NCI-H524 (cell line): ENCODE measurements around the gene LCN15.
"Not testable (repeated sequence)": the region's sequence is repeated elsewhere in the genome, so short reads cannot be mapped to it uniquely, and the experiment has no call there.

Experiments used
- DNase-seq, 2 experiments: peaks; one replicate each; lab custom pipeline; 2025; lab: John Stamatoyannopoulos, UW

Gene LCN15

DNA sequence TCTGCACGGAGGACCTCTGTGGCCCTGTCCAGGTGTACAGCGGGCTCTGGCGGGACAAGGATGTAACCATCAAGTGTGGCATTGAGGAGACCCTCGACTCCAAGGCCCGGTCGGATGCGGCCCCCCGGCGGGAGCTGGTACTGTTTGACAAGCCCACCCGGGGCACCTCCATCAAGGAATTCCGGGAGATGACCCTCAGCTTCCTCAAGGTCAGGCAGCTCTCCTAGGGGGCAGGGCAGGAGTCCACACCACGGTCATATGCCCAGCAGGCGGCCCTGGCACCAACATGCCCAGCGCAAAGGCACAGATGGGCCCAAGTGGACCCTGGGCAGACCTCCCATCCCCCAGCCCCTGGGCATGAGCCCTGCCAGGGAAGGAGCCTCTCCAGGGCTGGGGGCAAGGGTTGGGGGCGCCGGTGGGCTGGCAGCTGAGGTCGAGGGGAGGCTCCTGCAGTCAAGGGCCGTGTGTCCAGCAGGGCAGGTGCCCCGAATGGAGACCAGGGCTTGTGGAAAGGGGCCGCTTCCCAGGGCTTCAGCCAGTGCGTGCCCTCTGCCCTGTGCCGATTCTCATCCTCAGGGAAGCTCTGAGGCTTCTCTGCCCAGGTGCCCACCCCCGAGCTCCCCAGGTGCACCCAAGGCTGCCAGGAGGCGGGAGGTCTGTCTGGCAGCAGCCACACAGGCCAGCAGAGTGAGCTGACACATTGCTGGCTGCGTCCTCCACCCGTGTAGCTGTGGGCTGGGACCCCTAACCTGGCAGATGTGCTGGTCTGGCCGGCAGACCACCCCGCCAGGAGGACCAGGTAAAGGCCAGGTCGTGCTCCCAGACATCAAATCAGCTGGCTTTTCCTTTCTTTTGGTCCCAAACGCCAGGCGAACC, 42.0 kb downstream of the LCN15 start:
- DNase-seq, result peak in 1 of 2 experiments; percentile 52

DNA sequence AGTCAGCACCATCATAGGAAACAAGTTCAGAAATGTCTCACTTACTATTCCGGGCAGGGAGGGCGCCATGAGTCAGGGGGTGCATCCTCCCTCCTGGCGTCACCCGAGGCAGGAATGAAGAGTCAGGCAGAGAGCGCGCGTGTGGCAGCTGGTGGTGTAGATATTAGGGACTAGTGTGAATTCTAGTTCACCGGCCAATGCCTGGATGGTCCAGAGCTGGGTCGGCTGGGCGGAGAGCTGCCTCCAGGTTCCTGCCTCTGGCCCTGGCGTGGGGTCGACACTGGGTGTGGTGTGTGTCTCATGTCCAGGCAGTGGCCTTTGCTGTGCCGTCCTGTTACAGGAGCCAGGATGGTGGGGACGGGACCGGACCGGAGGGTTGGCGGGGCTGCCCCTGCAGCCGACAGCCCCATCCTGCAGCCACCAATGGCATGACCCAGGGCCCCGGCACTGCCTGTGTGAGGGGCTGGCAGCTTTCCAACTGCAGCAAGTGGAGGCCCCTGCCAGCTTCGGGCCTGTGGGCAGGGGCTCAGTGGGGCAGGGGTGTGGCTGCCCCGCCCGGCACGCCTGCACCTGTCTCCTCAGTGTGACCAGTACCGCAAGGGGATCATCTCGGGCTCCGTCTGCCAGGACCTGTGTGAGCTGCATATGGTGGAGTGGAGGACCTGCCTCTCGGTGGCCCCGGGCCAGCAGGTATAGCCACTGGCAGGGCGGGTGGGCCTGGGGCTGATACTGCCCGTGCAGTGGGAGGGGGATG, 42.8 kb downstream of the LCN15 start:
- DNase-seq, result peak in 1 of 2 experiments; percentile 61

DNA sequence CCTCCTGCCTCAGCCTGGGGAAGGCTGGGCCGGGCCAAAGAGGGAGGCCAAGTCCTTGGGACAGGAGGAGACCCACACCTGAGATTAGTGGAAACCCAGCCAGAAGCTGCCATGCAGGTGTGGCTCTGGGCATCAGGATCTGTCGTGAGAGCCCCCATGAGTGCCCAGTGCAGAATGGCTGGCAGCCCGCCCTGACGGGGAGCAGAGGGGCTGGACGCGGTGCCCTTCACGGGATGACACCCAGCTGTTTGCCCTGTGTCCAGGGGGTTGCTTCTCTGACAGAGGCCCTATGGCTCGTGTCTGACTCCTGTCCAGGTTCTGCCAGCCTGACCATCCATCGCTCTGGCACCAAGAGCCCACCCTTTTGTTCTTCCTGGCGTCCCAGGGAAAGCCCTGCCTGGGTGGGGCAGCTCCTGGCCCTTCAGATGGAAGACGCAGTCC, 43.4 kb downstream of the LCN15 start:
- no peak for DNase-seq

DNA sequence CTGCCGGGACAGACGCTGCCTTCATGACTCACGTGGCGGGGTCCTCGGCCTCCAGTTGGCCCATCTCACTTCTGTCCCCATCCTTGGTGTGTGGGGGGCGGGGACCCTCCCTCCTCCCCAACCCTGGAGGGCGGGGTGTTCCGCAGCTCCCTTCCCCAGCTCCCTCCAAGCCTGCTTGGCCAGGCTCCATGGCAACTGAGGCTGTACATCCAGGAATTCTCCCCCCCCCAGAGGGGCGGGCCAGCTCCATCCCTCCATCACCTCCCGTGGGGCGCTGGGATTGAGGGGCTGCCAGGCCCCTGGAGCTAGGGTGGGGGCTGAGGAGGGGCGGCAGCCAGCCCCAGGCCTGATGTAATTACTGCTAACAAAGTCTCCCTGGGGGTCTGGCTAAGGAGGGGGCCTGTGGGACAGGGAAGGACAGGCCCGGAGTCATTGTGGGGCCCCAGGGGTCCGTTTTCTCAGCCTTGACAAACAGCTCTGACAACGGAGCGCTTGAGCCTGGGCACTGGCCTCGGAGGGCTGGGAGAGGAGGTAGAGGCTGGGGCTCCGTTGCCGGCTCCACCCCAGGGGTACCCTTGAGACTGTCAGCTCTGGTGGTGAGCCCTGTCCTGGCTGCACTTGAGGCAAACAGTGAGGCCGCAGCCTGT, 43.9 kb downstream of the LCN15 start:
- no peak for DNase-seq

DNA sequence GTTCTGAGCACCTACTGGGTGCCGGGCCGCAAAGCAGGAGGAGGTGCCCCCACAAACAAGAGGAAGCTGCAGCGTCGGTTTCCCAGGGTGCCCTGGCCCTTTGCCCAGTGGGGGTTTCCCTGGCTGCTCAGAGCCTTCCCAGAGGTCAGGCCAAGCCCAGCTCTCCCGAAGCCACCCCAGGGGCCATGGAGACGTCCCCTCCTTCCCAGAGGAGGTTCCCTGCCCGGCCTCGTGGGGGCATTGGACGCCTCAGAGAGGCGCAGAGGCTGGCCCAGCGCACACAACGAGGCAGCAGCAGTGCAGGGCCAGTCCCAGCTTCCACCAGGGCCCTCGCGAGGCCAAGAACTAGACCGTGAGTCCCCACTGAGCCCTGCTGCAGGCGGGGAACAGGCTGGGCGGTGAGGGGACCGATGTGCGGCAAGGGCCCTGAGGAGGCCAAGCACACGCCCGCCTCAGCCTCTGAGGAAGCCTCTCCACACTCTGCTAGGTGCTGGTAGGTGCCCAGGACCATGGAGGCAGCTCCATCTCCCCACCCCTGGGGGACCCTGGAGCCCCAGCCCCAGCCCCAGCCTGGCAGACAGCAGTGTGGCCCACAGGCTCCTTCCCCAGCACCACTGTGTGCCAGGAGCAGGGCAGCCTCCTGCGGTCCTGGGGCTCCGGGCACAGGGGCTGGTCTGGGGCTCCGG, 45.0 kb downstream of the LCN15 start:
- DNase-seq, result no peak

DNA sequence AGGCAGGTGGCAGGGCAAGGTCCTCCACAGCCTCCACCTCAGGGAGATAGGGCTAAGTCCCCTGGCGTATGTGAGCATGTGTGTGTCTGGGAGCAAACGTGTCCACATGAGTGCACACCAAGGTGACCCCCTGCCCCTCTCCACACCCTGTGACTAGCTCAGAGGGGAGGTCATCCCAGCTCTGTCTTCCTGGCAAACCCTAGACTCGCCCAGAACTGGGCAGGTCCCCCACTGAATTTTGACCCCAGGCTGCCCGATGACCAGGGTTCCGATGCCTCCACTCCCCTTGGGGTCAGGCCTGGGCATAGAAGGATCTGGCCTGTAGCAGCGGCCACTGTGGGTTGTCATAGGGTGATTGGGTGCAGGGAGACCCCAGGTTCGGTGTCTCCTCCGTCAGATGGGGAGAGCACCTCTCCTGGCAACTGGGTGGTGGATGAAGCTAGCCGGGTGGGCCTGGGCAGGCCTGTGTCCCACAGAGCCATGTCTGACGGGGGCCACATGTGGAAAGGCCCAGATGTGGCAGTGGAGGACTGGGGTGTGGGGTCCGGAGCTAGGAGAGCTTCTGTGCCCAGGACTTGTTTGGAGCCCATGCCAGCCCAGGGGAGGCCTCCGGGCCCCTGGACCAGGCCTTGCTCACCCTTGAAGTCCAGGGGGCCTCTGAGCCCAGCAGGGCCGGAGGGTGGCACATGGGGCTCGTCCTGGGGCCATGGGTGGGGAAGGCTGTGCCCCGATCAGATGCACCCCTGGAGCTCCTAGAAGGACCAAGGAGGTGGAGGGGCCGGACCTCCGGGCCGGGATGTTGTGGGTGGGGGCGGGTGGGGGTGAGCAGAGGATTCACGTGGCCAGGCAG, 45.7 kb downstream of the LCN15 start:
- no peak for DNase-seq

DNA sequence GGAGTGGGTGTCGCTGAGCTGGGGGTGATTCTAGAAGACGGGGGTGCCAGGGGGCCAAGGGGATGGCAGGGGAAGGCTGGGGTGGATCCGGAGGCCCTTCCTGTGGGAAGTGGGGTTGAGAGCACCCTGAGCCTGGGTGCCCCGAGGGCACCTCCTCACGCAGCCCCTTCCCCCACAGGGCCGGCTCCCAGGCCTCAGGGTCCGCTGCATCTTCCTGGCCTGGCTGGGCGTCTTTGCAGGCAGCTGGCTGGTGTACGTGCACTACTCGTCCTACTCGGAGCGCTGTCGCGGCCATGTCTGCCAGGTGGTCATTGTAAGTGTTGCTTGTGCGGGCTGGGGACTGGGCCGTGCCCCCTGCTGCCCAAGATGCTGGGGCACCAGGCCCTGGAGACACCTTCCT, 46.9 kb downstream of the LCN15 start:
- DNase-seq, result no peak

DNA sequence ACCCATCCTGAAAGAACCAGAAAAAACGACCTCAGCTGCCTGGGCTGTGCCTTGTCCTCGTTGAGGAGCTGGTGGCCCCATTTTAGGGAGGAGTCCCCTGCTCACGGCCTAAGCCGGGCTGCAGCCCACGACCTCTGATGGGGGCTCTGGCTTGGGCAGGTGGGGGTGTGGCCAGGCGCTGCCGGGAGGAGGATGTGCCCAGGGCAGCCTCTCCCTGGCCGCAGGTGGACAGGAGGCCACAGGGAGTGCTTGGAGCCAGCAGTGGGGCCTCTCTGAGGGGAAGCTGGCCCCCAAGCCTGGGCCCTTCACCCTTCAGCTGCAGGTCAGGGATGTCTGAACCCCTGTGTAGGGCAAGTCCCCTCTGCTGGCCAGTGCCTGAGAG, 49.4 kb downstream of the LCN15 start:
- no peak for DNase-seq

DNA sequence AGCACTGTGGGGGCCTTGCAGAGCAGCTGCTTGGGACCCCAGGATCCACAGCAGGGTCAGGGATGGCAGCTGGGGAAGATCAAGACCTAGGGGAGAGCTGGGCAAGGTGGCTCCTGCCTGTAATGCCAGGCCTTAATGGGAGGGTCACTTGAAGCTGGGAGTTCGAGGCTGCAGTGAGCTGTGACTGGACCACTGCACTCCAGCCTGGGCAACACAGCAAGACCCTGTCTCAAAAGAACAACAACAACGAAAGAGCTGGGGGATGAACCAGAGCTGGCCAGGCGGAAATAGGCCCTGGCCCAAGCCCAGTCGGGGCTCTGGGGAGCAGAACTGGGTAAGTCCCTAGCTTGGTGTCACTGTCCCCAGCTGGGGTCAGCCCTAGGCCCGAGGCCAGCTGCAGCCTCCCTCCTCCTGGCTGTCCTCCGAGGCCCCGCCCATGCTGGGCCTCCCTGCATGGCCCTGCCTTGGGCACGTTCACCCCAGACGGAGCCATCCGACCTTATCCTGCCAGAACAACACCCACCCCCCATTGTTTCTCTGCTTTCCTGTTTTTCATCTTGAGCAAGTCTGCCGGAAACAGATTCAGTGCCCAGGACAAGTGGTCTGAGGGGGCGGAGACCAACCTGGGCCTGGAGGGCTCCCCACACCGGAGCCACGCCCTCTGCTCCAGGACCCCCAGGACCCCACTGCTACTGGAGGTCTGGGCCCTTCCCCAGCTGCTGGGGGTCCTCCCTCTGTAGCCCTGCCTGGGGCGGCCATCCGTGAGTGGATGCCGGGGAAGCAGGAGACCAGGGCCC, 50.0 kb downstream of the LCN15 start:
- DNase-seq, result no peak

DNA sequence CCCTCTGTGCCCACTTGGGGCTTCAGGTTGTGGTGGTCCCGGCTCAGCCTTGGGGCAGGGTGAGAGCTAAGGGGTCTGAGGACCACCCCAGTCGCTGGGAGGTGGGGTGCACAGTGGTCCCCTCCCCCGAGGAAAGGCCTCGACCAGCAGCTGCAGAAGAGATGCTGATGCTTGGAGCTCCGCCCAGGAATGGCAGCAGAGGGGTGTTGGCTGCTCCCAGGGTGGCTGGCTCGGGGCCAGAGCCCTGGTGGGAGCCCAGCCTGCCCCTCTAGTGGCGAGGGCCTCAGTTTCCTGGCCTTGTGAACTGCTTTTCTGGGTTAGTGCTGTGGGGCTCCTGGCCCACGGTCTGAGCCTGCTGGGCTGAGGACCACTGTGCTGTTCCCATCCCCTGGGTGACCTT, 50.8 kb downstream of the LCN15 start:
- peak in 1 of 2 experiments; percentile 53 for DNase-seq

DNA sequence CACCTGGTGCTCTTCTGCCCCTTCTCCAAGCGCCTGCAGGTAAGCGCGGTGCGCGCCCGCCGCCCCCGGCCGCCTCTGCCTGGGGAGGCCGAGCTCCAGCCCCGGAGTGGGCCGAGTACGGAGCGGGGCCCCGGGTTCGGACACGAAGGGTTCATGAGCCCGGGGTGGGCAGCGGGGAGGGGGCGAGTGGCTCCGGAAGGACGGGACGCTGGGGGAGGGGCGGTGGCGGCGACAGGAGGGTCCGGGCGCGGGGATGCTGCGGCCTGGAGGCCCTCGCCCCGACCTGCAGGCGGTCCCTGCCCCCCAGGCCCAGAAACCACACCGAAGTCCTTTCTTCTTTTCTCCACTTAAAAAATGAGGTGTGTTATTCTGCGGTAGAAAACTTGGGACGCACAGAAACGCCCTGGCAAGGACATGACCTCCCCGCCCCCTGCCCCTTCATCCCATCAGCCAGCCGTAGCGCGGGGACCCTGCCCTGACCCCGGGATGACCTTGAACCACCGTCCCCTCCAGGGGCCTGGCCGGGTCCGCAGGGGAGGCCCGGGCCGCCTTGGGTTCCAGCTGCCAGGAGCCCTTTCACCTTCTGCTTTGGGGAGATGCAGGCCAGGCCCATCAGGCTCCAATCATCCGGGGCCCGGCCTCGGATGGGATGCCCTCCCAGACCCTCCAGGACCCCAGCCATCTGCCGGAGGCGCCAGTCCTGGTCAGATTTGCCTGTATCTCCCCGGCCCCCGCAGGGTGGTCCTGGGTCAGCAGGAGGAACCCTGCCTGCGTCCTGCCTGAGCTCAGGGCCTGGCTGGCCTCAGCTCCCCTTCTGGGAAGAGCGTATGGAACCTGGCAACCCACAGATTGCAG, 51.4 kb downstream of the LCN15 start:
- DNase-seq, result no peak

DNA sequence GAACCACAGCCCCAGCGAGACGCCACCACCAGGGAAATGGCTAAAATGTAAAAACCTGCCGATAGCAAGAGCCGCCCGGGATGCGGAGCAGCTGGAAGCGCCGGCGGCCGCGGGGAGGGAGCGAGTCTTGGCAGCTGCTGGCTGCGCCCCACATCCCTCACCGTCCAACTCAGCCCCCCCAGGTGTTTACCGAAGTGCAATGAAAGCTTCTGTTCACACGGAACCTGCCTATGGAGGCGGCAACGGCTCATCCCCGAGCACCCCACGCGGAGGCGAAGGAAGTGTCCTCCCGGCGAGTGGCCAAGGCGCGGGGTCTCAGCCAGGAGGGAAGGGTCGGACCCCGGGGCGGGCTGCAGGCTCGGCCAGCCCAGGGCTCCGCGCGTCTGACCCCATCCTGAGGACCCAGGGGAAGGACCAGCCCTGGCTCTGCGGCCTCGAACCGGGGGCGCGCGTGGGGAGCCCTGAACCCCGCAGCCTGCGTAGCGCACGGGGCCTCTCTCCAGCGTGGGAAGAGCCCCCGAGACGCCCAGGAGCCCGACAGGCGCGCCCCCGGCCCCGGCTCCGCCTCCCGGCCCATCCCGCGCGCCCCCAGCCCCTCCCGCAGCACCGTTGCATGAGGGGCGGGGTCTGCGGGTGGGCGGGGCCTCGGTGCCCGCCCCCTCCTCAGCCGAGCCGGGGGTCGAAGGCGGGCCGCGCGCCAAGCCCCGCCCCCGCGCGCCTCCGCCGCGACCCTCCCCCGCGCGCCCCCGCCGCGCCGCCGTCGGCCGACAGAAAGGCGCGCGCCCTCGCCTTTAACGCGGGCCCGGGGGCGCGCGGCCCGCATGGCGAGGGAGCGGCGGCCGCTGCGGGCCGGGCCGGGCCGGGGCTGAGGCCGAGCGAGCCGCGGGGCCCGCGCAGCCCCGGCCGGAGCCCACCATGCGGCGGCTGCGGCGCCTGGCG, 52.3 kb downstream of the LCN15 start, which contains the start of gene DIPK1B:
DIPK1B (plus strand) TSS at position 822 of the 939 bp plus-strand sequence; CDS start at position 916, 94 bp downstream.
- peak; percentile 38 to 82 for DNase-seq

DNA sequence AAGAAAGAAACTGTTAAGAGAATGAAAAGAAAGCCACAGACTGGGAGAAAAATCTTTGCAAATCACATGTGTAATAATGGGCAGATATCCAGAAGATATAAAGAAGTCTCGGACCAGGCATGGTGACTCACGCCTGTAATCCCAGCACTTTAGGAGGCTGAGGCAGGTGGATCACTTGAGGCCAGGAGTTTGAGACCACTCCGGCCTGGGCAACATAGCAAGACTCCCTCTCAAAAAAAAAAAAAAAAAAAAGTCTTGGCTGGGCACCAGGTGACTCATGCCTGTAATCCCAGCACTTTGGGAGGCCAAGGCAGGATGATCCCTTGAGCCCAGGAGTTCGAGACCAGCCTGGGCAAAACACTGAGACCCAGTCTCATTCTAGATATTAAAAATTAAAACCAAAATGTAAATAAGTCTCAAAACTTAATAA, 53.1 kb downstream of the LCN15 start:
- not testable (repeated sequence) for DNase-seq

DNA sequence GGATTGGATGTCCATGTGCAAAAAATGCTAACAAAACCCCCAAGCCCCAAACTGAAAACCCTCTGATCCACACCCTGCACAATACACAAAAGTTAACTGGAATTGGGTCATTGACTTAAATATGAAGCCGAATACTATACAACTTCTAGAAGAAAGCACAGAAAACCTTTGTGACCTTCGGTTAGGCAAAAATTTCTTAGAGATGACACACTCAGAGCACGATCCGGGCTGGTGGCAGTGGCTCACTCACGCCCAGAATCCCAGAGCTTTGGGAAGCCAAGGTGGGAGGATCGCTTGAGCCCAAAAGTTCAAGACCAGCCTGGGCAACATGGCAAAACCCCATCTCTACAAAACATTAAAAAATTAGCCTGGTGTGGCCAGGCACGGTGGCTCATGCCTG, 53.8 kb downstream of the LCN15 start:
- DNase-seq, result no peak
